ENCODE measurements around the gene RPE65. TPM values are rescaled to one million over a fixed set of nuclear protein-coding genes. Genes with fewer than 3 reads are reported as not detected.

RPE65 gene
- total and polyA plus RNA-seq, 2 of the 8 experiments (the other 6 are each of a cell fraction or from before 2014, with no cell fraction given) = not detected

DNA sequence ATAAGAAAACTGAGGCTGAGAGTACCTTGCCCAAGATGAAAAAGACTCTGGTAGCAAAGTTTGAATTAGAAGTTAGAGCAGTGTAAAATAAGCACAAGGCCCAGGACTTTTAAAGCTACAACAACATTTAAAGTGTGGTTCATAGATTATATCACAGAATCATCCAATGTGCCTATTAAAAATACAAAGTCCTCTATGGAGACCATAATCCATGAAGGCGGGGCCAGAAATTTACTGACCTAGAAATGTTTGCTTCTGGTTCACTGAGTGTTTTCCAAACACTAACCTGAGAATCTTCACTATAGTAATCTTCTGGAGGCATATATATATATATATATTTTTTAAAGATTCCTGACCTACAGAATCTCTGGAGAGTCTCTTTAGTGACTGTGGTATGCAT is 34.9 kb upstream of the RPE65 start:
- H2BK120ac ChIP-seq (replicated peaks; ENCODE audit: low read depth, low read length) = no peak overlapping the region
- WGBS, 2 experiments (ENCODE audit: extremely low coverage in 1 of 2, insufficient coverage in 1 of 2, insufficient read length in 1 of 2, insufficient replicate concordance in 2 of 2, low coverage in 1 of 2, low lambda C conversion rate in 2 of 2, missing lambda C conversion rate in 1 of 2) = 91% methylated on average over 1 of the region's 1 CpG; no CpG with 5 or more reads in 1 of the 2 experiments
- H3K79me1 ChIP-seq (ENCODE audit: low read depth, low read length) = no peaks in the 10 kb centered on the region
- FAIRE-seq (no peak), DNase-seq (ENCODE audit: low read depth in 1 of 2, low spot score in 2 of 2) (no peak)
- H3K9me3 ChIP-seq (ENCODE audit: insufficient read depth in 2 of 2, low read depth in 1 of 2, low read length in 1 of 2) = no peaks in the 10 kb centered on the region
- no peak overlapping the region for H2BK20ac ChIP-seq (ENCODE audit: low read length)
- H3K27me3 ChIP-seq (replicated peaks in 1 of 4; ENCODE audit: control insufficient read depth in 3 of 4, extremely low read depth in 1 of 4, insufficient read depth in 3 of 4, low read length in 3 of 4) = no peaks in the 10 kb centered on the region
- H2BK5ac ChIP-seq (ENCODE audit: low read depth, low read length) = no peak overlapping the region
- no peak overlapping the region for H2BK12ac ChIP-seq (ENCODE audit: low read depth, low read length)
- H4K5ac ChIP-seq (ENCODE audit: insufficient read length, low read depth, low read length) = no peak overlapping the region
- ChIA-PET POLR2A (ENCODE audit: partially characterized antibody) (no interaction called here), CTCF (ENCODE audit: partially characterized antibody) (interaction anchor here (0.9 to 1.6 kb wide), 2 partner anchors 15 to 41 kb away, joined by 3 to 4 read pairs; no protein-coding TSS in a partner anchor)
- H3K14ac ChIP-seq (ENCODE audit: insufficient read length) = no peak overlapping the region
- no peak overlapping the region for H2AFZ ChIP-seq (ENCODE audit: low read length)
- peaks cover 11 to 90% (median 30%) of the 10 kb centered on the region in 4 experiments for H3K36me3 ChIP-seq (ENCODE audit: control insufficient read depth in 2 of 4, insufficient read depth in 4 of 4, low read length in 3 of 4)
- H3K23ac ChIP-seq (ENCODE audit: insufficient read length) = no peak overlapping the region
- no peak overlapping the region for H4K91ac ChIP-seq (replicated peaks; ENCODE audit: insufficient read length, low read length)
- no peak overlapping the region for H3K4me3 ChIP-seq (ENCODE audit: extremely low read depth in 1 of 4, insufficient read depth in 2 of 4, low read depth in 3 of 4, low read length in 4 of 4)
- no peaks in the 10 kb centered on the region for H4K20me1 ChIP-seq (replicated peaks in 1 of 2; ENCODE audit: control insufficient read depth in 1 of 2, insufficient read depth in 2 of 2, low read length in 2 of 2)
- no peak overlapping the region for H2BK15ac ChIP-seq (ENCODE audit: low read length)
- H3K18ac ChIP-seq (ENCODE audit: extremely low read depth, low read length) = no peak overlapping the region
- no peaks in the 10 kb centered on the region for H3K4me1 ChIP-seq (replicated peaks in 1 of 4; ENCODE audit: control insufficient read depth in 3 of 4, insufficient read depth in 4 of 4, low read length in 3 of 4)
- H3K4ac ChIP-seq (replicated peaks; ENCODE audit: insufficient read length, low read depth, low read length) = no peak overlapping the region
- H4K8ac ChIP-seq (ENCODE audit: extremely low read depth, insufficient read depth, low read length) = no peak overlapping the region
- no peak overlapping the region for H3K56ac ChIP-seq (replicated peaks; ENCODE audit: insufficient read length, low read depth, low read length)
- no peaks in the 10 kb centered on the region for H3K79me2 ChIP-seq (ENCODE audit: control insufficient read depth in 1 of 2, insufficient read depth in 2 of 2, low read length in 2 of 2)
- no peak overlapping the region for H3K4me2 ChIP-seq (ENCODE audit: insufficient read depth in 1 of 2, low read depth in 2 of 2, low read length in 2 of 2)
- H3K27ac ChIP-seq (ENCODE audit: low read depth, low read length) = no peak overlapping the region
- H2AK5ac ChIP-seq (ENCODE audit: low read depth, low read length) = no peak overlapping the region
- no peak overlapping the region for H3K9ac ChIP-seq (replicated peaks in 1 of 4; ENCODE audit: extremely low read depth in 1 of 4, low read depth in 3 of 4, low read length in 3 of 4)
- H3K23me2 ChIP-seq (ENCODE audit: low read depth, low read length) = no peaks in the 10 kb centered on the region
- TF ChIP-seq SP1 (IDR thresholded peaks at IDR 0.05; ENCODE audit: low read depth, low read length) = no peak
- no peak for TF ChIP-seq KDM1A (IDR thresholded peaks at IDR 0.05; ENCODE audit: borderline replicate concordance, low read length)
- TF ChIP-seq SIN3A (conservative IDR thresholded peaks at IDR 0.05 in 1 of 2, IDR thresholded peaks at IDR 0.05 in 1 of 2; ENCODE audit: low read depth in 1 of 2, low read length in 2 of 2) = no peak
- TF ChIP-seq ZNF274 (IDR thresholded peaks at IDR 0.05; ENCODE audit: borderline replicate concordance, extremely low read depth, low read length) = no peak
- TF ChIP-seq SAP30 (IDR thresholded peaks at IDR 0.05; ENCODE audit: insufficient read depth, insufficient replicate concordance, low read length) = no peak
- TF ChIP-seq RXRA (IDR thresholded peaks at IDR 0.05; ENCODE audit: insufficient read depth, low read depth, low read length) = no peak
- no peak for TF ChIP-seq TAF1 (IDR thresholded peaks at IDR 0.05; ENCODE audit: low read depth, low read length)
- TF ChIP-seq, protein P1, sequence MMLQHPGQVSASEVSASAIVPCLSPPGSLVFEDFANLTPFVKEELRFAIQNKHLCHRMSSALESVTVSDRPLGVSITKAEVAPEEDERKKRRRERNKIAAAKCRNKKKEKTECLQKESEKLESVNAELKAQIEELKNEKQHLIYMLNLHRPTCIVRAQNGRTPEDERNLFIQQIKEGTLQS (IDR thresholded peaks at IDR 0.05; ENCODE audit: insufficient read depth, low read depth, low read length) = no peak
- no peak for TF ChIP-seq BCL11A (IDR thresholded peaks at IDR 0.05; ENCODE audit: low read depth in 2 of 2, low read length in 2 of 2)
- TF ChIP-seq, protein P2, sequence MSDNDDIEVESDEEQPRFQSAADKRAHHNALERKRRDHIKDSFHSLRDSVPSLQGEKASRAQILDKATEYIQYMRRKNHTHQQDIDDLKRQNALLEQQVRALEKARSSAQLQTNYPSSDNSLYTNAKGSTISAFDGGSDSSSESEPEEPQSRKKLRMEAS (IDR thresholded peaks at IDR 0.05) = no peak
- no peak for TF ChIP-seq JUND (IDR thresholded peaks at IDR 0.05; ENCODE audit: low read length)
- no peak for TF ChIP-seq GABPA (IDR thresholded peaks at IDR 0.05; ENCODE audit: borderline replicate concordance, insufficient read depth, low read length)
- TF ChIP-seq, protein P3, sequence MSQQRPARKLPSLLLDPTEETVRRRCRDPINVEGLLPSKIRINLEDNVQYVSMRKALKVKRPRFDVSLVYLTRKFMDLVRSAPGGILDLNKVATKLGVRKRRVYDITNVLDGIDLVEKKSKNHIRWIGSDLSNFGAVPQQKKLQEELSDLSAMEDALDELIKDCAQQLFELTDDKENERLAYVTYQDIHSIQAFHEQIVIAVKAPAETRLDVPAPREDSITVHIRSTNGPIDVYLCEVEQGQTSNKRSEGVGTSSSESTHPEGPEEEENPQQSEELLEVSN (IDR thresholded peaks at IDR 0.05) = no peak

Measured in H1 (cell line).